ENCODE results near the gene M6PR.
A peak's percentile ranks its signal among the peaks of the same experiment; 100 is the strongest.
"Not testable (repeated sequence)": the region's sequence is repeated elsewhere in the genome, so short reads cannot be mapped to it uniquely, and the experiment has no call there.

M6PR gene

GRCh38 chr12:8950702-8951478 is 1.4 kb upstream of the M6PR start:
- DNase-seq (ENCODE audit: low read depth) = no peak

GRCh38 chr12:8950221-8950527 is 729 bp upstream of the M6PR start:
- no peak for DNase-seq (ENCODE audit: low read depth)

DNA sequence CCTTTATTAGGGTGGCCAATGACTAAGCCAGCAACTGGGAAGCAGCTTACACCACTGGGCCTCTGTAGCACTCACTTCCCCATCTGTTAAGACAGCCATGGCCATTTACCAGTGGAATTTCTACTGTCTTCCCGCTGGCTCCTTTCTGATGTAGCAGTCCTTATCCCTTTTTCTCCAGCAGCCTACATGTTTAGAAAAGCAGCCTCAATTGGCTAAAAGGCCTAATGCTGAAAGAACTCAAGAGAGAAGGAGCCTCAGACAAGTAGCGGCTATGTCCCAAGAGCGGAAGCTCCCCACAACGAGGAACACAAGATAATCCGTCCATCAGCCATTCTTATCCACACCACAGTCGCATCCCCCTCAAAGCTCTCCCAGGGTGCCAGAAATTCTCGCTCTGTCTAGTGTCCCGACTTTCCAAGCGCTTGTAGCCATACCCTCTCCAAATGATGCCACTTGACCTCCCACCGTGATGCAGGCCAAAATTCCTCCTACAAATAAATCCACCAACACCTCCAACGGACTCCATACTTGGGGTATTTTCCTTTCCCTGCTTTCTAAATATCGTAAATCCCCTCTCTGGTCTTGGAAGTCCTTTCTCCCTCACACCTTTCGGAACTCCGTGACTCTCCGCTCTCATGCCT is 624 bp downstream of the M6PR start:
- peak; percentile 21 for DNase-seq (ENCODE audit: low read depth)

DNA sequence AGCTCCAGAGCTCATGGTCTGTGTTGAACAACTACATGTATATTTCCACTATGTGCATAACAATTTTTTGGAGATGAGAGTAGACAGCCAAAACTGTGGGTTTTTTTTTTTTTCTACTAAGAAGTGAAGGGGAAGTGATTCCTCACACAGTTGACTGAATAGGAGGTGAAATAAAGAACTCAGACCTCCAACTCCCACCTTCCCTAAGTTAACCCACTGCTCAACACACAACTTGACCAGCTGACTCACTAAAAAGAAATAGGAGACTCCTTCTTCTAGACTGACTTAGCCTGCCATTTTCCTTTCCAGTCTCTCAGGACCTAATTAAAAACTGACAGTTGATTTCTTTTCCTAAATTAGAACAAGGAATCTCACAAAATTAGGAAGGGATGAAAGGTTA is 1.7 kb downstream of the M6PR start:
- DNase-seq (ENCODE audit: low read depth) = no peak

DNA sequence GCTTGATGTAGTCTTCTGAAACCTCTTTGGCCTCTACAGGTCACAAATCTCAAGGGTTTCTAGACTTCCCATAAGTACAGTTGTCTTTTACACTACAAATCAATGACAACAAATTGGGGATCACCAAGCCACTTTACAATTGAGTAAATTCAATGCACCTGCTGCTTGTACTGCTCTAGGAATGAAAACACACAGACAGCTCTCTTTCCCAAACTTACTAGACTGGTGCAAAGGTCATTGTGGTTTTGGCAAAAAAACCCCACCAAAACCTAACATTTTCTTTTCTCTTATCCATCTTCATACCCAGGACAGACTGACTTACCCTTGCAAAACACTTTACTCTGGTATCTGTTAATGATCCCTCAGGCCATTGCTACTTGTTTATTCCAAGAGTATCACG is 2.7 kb downstream of the M6PR start:
- no peak for DNase-seq (ENCODE audit: low read depth)

GRCh38 chr12:8943565-8944186 is 5.8 kb downstream of the M6PR start:
- DNase-seq (ENCODE audit: low read depth) = no peak

DNA sequence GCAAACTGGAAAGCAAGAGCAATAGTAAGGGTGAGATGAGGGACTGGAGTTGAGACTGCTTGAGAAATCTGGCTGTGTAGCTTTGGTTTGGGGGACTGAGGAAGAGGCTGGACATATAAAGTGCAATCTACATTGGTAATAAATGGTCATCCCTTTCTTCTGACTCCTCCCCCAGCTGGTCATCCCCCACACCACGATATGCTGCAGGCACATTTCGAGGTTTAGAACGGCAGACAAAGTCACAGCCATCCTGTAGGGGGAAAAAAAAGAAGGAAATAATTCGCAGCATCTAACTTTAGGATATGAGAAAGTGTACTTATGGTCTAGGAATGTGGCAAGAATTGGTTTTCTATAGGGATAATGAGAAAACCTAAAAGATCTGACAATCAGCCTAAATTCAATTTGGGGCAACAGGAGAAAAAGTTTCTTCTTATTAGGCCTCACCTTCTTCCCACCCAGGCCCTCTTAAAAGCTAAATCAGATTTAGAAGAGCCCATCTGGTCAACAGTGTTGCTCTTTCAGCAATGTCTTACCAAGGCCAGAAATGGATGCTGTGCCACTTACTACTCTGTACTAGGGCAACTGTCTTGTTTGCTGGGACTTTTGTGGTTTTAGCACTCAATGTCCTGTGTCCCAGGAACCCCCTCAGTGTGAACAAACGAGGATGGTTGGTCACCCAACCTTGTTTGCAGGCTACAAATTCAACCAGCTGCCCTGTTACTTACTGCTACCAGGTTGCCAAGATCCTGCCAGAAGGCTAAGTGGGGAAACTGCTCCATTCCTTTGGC is 7.6 kb downstream of the M6PR start:
- no peak for DNase-seq (ENCODE audit: low read depth)

- not testable (repeated sequence) for DNase-seq (ENCODE audit: low read depth)
Observed at GRCh38 chr12:8937842-8938442, 11.5 kb downstream of the M6PR start.

GRCh38 chr12:8936735-8937134 is 12.7 kb downstream of the M6PR start:
- DNase-seq (ENCODE audit: low read depth) = no peak

DNA sequence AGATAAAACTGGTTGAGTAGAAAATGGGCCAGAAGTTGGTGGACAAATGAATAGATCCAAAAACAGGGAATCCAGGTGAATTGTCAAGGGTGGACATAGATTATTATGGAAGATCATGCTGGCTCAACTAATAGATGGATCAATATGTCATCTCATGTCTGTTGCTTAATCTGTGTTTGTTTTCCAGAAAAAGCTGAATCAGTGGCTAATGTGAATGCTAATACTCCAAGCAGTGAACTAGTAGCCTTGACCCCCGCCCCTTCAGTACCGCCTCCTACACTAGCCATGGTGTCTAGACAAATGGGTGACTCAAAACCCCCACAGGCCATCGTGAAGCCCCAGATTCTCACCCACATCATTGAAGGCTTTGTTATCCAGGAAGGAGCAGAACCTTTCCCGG is 15.4 kb downstream of the M6PR start:
- not testable (repeated sequence) for DNase-seq (ENCODE audit: low read depth)

DNA sequence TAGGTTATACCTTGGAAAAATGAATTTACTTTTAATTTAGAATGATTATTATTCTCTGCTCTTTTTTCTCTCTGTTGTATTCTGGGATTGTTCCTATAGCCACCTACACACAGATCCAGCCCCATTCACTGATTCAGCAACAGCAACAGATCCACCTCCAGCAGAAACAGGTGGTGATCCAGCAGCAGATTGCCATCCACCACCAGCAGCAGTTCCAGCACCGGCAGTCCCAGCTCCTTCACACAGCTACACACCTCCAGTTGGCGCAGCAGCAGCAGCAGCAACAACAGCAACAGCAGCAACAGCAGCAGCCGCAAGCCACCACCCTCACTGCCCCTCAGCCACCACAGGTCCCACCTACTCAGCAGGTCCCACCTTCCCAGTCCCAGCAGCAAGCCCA is 17.0 kb downstream of the M6PR start:
- DNase-seq (ENCODE audit: low read depth) = not testable (repeated sequence)

GRCh38 chr12:8930655-8931323 is 18.7 kb downstream of the M6PR start:
- not testable (repeated sequence) for DNase-seq (ENCODE audit: low read depth)

DNA sequence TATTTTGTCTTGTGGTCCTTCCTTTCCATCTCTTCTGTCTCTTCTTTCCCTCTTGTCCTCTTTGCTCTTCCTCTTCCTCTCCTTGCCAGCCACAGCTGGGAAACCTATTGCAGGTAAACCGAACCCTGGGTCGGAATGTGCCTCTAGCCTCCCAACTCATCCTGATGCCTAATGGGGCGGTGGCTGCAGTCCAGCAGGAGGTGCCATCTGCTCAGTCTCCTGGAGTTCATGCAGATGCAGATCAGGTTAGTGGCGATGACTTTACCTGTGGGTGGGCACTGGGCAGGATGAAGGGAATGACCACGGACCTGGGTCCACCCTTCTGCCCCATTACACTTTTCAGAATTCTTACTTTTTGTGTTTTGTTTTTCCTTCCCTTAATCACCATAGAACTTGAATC is 26.9 kb downstream of the M6PR start:
- DNase-seq (ENCODE audit: low read depth) = no peak

DNA sequence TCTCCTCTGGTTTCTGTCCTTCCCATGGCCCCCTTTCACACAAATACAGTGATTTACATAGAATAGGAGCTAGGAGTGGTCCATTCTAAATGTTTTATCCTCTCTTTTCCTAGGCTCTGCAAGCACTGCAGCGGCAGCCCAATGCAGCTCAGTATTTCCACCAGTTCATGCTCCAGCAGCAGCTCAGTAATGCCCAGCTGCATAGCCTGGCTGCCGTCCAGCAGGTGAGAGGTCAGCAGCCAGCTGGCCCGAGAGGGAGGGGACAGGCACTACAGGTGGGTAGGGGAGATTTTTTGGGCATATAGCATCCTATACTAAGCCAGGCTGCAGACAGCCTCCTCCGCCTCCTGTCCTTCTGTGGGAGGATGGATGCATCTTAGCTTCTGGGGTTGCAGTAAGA is 29.8 kb downstream of the M6PR start:
- not testable (repeated sequence) for DNase-seq (ENCODE audit: low read depth)

DNA sequence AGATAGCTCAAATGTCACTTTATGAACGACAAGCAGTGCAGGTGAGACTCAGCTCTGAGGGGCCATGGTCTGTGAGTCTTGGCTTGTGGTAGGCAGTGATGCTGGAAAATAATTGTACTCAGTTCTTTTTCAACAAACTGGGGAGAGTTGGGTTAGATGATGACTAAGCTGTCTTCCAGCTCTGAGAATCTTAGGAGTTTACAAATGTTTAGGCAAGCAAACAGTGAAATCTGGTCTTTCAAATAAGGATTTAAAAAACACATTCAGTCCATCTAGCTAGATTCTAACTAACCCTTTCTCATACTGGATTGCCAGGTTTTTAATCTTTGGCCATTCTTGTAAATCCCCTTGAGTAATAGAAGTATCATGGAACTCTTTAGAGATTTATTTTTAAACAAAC is 31.7 kb downstream of the M6PR start:
- DNase-seq (ENCODE audit: low read depth) = no peak

GRCh38 chr12:8917031-8917430 is 32.4 kb downstream of the M6PR start:
- DNase-seq (ENCODE audit: low read depth) = no peak

GRCh38 chr12:8916154-8916553 is 33.3 kb downstream of the M6PR start:
- DNase-seq (ENCODE audit: low read depth) = no peak

DNA sequence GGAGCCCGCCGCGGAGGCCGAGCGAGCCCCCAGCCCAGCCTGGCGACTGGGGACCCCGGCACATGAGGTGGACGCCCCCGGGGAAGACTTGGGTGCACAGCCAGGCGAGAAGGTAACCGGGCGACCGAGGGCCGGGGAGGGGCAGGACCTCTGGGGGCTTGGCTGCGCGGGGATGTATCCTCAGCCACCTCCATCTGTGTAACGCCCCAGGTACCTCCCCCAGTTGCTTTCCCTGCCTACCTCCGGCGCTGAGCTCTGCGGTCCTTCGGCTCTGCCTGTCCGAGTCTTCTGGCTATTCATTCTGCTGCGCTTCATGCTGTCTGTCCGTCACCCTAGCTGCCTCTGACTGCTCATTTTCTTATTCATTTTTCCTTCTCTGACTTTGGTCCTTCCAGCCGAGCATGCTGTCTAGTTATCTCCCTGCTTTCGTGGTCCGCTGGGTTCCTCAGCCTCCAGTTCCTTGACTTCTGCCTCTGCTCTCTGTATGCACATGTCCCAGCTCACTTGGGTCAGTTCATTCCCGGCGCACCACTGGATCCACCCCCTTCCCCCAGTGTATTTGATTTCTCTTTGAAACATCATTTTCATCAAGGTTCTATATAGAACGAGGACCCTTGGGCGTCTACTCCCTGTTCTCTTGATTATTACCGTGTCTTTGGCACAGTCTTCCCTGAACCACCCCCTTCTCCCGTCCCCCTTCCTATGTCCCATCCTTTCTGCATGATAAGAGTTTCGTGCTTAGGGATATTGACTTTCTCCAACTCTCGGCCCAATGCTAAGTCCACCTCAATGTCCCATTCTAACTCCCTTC is 34.5 kb downstream of the M6PR start:
- DNase-seq (ENCODE audit: low read depth) = peak; percentile 17

DNA sequence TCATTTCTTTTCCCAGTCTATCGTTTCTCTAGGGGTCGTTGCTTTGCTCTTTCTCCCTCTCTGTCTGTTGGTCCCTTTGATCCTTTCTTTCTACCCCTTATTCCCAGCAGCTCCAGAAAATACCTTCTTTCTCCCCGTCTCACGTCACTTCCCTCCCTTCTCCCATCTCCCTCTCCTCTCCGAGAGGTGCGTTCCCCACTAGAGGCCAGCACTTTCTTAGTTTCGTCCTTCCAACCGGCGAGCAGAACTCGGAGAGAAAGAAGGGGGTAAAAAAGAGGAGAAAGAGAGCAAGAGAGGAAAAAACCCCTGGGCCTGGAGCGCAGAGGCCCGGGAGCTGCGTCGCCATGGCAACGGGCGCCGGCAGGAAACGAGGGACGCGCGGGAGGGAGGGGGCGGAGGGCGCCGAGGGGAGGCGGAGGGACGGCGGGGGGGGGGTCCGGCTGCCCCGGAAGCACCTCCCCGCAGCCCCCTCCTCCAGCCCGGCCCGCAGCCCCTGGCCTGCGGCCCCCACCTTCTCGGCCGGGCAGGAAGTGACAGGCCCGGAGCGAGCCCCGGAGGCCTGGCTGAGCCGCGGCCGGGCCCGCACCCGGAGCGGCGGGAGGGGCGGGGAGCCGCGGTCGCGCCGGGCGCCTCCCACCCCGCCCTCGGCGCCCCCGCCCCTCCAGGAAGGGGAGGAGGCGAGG is 35.3 kb downstream of the M6PR start, which contains the start of gene PHC1:
PHC1 (plus strand) TSS at position 477 of the 683 bp plus-strand sequence. CDS start 3,169 bp downstream, outside the sequence.
- peak; percentile 74 for DNase-seq (ENCODE audit: low read depth)

DNA sequence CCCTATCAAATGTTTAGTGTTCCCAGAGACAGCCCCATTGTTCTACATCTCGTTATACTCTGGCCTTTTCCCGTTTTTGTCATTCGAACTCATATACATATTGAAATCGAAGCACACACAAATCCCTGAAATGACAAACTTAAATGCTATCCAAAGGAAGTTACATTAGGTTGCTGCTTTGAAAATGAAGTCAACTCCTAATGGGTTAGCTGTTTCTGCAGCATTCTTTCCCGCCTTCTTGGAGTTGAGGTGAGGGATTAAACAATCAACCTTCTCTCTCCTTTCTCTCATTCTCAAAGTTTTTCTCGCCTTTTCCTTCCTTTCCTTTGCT is 35.8 kb downstream of the M6PR start:
- DNase-seq (ENCODE audit: low read depth) = peak; percentile 1

Data from fibroblast of gingiva (primary cell).